HCT116 (cell line): Measurements from ENCODE around the gene ZNF776. TPM values are rescaled to one million over a fixed set of nuclear protein-coding genes. Genes with fewer than 3 reads are reported as not detected.

ENCODE experiments used
- ATAC-seq: fragments of 200-7000 bp; cut with Tn5 transposase; 2 replicates; pipeline ENCODE4 v1.9.1; 2020; ENCODE audit warnings: mild to moderate bottlenecking, moderate library complexity
- BruUV-seq: library from RNA; stranded (reverse); fragments of 400-500 nt; replicated peaks from 2 replicates; lab custom pipeline; 2021; lab: Mats Ljungman, UMichigan
- CTCF ChIA-PET: fragments of 300-600 bp; sonication (Branson Sonifier 250); formaldehyde crosslinking; loops from one replicate; lab custom pipeline; 2021; ENCODE audit warnings: antibody characterized with exemption; lab: Charles Lee
- POLR2A ChIA-PET: fragments of 300-600, 350-600 bp; sonication (Branson Sonifier 250); formaldehyde crosslinking; loops from one replicate; lab custom pipeline; 2021; ENCODE audit warnings: antibody characterized with exemption; lab: Charles Lee
- RAD21 ChIA-PET, 2 experiments: fragments of 300-600 bp; sonication (Branson Sonifier 250); formaldehyde crosslinking; loops; one replicate each; lab custom pipeline; 2023; ENCODE audit warnings: low total read pairs in 2 of 2; ENCODE audit not compliant: uncharacterized antibody in 2 of 2, unreplicated experiment in 2 of 2, low non-redundant PET in 1 of 2; lab: Charles Lee
- DNase-seq: peaks from one replicate; pipeline ENCODE4 v3.0.0-alpha.2; 2010; ENCODE audit warnings: low read depth, low spot score
- H2AFZ ChIP-seq: fragments of 200-600 bp; shearing (Covaris generic), sonication (generic); 2 replicates; pipeline ENCODE4 v1.6.1; 2017; ENCODE audit warnings: low read depth, mixed run types, mixed read lengths, antibody characterized with exemption, low read length; ENCODE audit not compliant: poor library complexity, severe bottlenecking
- H3K27ac ChIP-seq: 2 replicates; pipeline ENCODE4 v1.5.1; 2012; ENCODE audit warnings: low read depth, low read length
- H3K27me3 ChIP-seq: fragments of 200-600 bp; sonication (generic); 2 replicates; pipeline ENCODE4 v1.6.1; 2016; ENCODE audit warnings: mixed run types, low read length, mixed read lengths; ENCODE audit not compliant: insufficient read depth
- H3K36me3 ChIP-seq, 2 experiments: fragments of 200-500 bp in 1 of 2; fragments of 200-600 bp in 1 of 2; sonication (Bioruptor generic) in 1 of 2; sonication (generic) in 1 of 2; 2 replicates each; pipeline versions ENCODE4 v1.5.1 to v1.6.1; 2014 to 2016; ENCODE audit warnings: low read length in 2 of 2, inconsistent platforms in 1 of 2, mixed read lengths in 1 of 2, mixed run types in 1 of 2; ENCODE audit not compliant: insufficient read depth in 2 of 2, control insufficient read depth in 1 of 2
- H3K4me1 ChIP-seq, 2 experiments: fragments of 200-600 bp in 1 of 2; sonication (generic) in 1 of 2; 2 replicates each; pipeline versions ENCODE4 v1.5.1 to v1.6.1; 2012 to 2017; ENCODE audit warnings: low read length in 2 of 2, inconsistent platforms in 1 of 2, mild to moderate bottlenecking in 1 of 2, mixed read lengths in 1 of 2, mixed run types in 1 of 2, moderate library complexity in 1 of 2; ENCODE audit not compliant: insufficient read depth in 2 of 2, control insufficient read depth in 1 of 2
- H3K4me2 ChIP-seq: fragments of 200-600 bp; sonication (generic); 2 replicates; pipeline ENCODE4 v1.6.1; 2017; ENCODE audit warnings: mixed run types, low read length, mixed read lengths
- H3K4me3 ChIP-seq, 2 experiments: fragments of 200-600 bp in 1 of 2; sonication (generic) in 1 of 2; replicated peaks in 1 of 2; 2 replicates each; pipeline ENCODE4 v1.5.1; 2011 to 2016; ENCODE audit warnings: low read length in 2 of 2, control low read depth in 1 of 2, low read depth in 1 of 2, mild to moderate bottlenecking in 1 of 2, mixed read lengths in 1 of 2, mixed run types in 1 of 2
- H3K79me2 ChIP-seq: fragments of 200-600 bp; sonication (generic); 2 replicates; pipeline ENCODE4 v1.6.1; 2017; ENCODE audit warnings: mild to moderate bottlenecking, mixed run types, low read length, moderate library complexity, mixed read lengths; ENCODE audit not compliant: insufficient read depth
- H3K9ac ChIP-seq: fragments of 200-600 bp; sonication (generic); 2 replicates; pipeline ENCODE4 v1.6.1; 2016; ENCODE audit warnings: low read length, mixed read lengths
- H3K9me2 ChIP-seq: fragments of 200-600 bp; sonication (generic), shearing (Covaris generic); 2 replicates; pipeline ENCODE4 v1.6.1; 2017; ENCODE audit warnings: mixed run types, mild to moderate bottlenecking, moderate library complexity; ENCODE audit not compliant: insufficient read depth
- H3K9me3 ChIP-seq, 2 experiments: fragments of 200-500 bp in 1 of 2; fragments of 200-600 bp in 1 of 2; sonication (Bioruptor generic) in 1 of 2; sonication (generic) in 1 of 2; 2 replicates each; pipeline ENCODE4 v1.6.1; 2014 to 2017; ENCODE audit warnings: low read length in 2 of 2, mixed read lengths in 2 of 2, inconsistent platforms in 1 of 2, low read depth in 1 of 2, mild to moderate bottlenecking in 1 of 2, mixed run types in 1 of 2, moderate library complexity in 1 of 2; ENCODE audit not compliant: control insufficient read depth in 1 of 2, insufficient read depth in 1 of 2
- H4K20me1 ChIP-seq: fragments of 200-600 bp; sonication (generic), shearing (Covaris generic); 2 replicates; pipeline ENCODE4 v1.6.1; 2017; ENCODE audit warnings: mixed run types, mild to moderate bottlenecking, moderate library complexity; ENCODE audit not compliant: insufficient read depth
- CBX3 ChIP-seq: IDR thresholded peaks from 2 replicates; pipeline ENCODE4 v1.6.1; 2012; ENCODE audit warnings: low read depth
- JUND ChIP-seq: IDR thresholded peaks from 2 replicates; pipeline ENCODE4 v1.6.1; 2012
- TCF7L2 ChIP-seq: IDR thresholded peaks from 2 replicates; pipeline ENCODE4 v1.7.0; 2011; ENCODE audit warnings: borderline replicate concordance, inconsistent platforms; ENCODE audit not compliant: insufficient read depth, insufficient read length; ENCODE audit errors: extremely low read depth
- YY1 ChIP-seq: IDR thresholded peaks from 2 replicates; pipeline ENCODE4 v1.6.1; 2011; ENCODE audit warnings: low read length, low read depth, moderate library complexity, mild to moderate bottlenecking; ENCODE audit not compliant: insufficient replicate concordance; ENCODE audit errors: extremely low read depth
- intact Hi-C: fragments of 100-400 bp; cut with micrococcal nuclease; formaldehyde crosslinking; loops from 2 replicates; pipeline ENCODE4 v1.10.0; 2022
- total RNA-seq: library from RNA; stranded (reverse); gene quantifications from one replicate; pipeline ENCODE4 v1.2.1, GENCODE V29; 2021; ENCODE audit not compliant: unreplicated experiment
- TF ChIP-seq, protein P1 (sequence below): IDR thresholded peaks from 2 replicates; pipeline ENCODE4 v1.6.1; 2012
- TF ChIP-seq, protein P2 (sequence below): IDR thresholded peaks from 2 replicates; pipeline ENCODE4 v1.6.1; 2012; ENCODE audit warnings: low read depth
- TF ChIP-seq, protein P3 (sequence below): IDR thresholded peaks from 2 replicates; pipeline ENCODE4 v1.6.1; 2012

Gene ZNF776
- total RNA-seq, 1 experiment from 2014 or later = 8.6 TPM

DNA sequence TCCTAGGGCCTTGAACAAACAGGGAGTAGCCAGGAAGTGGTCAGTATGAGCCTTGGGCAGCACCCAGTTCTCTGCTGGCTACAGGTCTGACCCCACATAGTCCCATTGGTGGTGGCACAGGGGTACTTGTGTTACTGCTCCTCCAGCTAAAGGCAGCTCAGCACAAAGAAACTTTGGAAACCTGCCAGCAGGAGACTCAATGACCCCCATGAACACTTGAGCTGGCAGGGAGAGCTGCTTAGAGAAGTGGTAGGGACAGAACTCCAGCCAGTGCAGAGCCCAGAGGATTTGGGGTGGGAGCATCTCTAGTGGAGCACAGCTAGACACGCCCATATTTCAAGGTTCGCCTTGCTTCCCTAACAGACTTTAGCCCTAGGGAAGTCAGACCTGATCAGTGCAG lies 12.5 kb downstream of the ZNF776 start:
- H2AFZ ChIP-seq = no peak overlapping the region
- TF ChIP-seq CBX3 (no peak), YY1 (no peak), JUND (no peak), TCF7L2 (no peak)
- TF ChIP-seq, protein P1, sequence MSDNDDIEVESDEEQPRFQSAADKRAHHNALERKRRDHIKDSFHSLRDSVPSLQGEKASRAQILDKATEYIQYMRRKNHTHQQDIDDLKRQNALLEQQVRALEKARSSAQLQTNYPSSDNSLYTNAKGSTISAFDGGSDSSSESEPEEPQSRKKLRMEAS = no peak
- TF ChIP-seq, protein P2, sequence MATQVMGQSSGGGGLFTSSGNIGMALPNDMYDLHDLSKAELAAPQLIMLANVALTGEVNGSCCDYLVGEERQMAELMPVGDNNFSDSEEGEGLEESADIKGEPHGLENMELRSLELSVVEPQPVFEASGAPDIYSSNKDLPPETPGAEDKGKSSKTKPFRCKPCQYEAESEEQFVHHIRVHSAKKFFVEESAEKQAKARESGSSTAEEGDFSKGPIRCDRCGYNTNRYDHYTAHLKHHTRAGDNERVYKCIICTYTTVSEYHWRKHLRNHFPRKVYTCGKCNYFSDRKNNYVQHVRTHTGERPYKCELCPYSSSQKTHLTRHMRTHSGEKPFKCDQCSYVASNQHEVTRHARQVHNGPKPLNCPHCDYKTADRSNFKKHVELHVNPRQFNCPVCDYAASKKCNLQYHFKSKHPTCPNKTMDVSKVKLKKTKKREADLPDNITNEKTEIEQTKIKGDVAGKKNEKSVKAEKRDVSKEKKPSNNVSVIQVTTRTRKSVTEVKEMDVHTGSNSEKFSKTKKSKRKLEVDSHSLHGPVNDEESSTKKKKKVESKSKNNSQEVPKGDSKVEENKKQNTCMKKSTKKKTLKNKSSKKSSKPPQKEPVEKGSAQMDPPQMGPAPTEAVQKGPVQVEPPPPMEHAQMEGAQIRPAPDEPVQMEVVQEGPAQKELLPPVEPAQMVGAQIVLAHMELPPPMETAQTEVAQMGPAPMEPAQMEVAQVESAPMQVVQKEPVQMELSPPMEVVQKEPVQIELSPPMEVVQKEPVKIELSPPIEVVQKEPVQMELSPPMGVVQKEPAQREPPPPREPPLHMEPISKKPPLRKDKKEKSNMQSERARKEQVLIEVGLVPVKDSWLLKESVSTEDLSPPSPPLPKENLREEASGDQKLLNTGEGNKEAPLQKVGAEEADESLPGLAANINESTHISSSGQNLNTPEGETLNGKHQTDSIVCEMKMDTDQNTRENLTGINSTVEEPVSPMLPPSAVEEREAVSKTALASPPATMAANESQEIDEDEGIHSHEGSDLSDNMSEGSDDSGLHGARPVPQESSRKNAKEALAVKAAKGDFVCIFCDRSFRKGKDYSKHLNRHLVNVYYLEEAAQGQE = no peak
- TF ChIP-seq, protein P3, sequence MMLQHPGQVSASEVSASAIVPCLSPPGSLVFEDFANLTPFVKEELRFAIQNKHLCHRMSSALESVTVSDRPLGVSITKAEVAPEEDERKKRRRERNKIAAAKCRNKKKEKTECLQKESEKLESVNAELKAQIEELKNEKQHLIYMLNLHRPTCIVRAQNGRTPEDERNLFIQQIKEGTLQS = no peak
- intact Hi-C loops = no loop called here
- BruUV-seq = no TSS peak
- no peaks in the 10 kb centered on the region for H3K27me3 ChIP-seq
- no peaks in the 10 kb centered on the region for H3K79me2 ChIP-seq
- H3K4me1 ChIP-seq = no peaks in the 10 kb centered on the region
- no peak overlapping the region for H3K9ac ChIP-seq
- H4K20me1 ChIP-seq = no peaks in the 10 kb centered on the region
- H3K36me3 ChIP-seq = peaks cover 5 to 22% of the 10 kb centered on the region in 2 experiments
- CTCF ChIA-PET = no interaction called here
- RAD21 ChIA-PET = no interaction called here
- DNase-seq (no peak), ATAC-seq (no peak)
- POLR2A ChIA-PET = no interaction called here
- no peaks in the 10 kb centered on the region for H3K9me2 ChIP-seq
- H3K9me3 ChIP-seq = peaks cover 15 to 20% of the 10 kb centered on the region in 2 experiments; a peak in 3 of 4 replicates
- H3K4me2 ChIP-seq = no peak overlapping the region
- no peak overlapping the region for H3K4me3 ChIP-seq
- H3K27ac ChIP-seq = no peak overlapping the region
